IgD-negative memory B cell (primary cell): ENCODE measurements around the gene ACTRT2. TPM values are rescaled to one million over a fixed set of nuclear protein-coding genes. Genes with fewer than 3 reads are reported as not detected.

ENCODE experiments used
- H3K27ac Mint-ChIP-seq, 3 donors: one replicate each; pipeline ENCODE4 v1.8.0; 2020 to 2022; ENCODE audit warnings: mild to moderate bottlenecking in 3 of 3, mixed read lengths in 3 of 3, moderate library complexity in 1 of 3
- H3K27me3 Mint-ChIP-seq: one replicate; pipeline ENCODE4 v1.8.0; 2021; ENCODE audit warnings: mixed read lengths
- H3K36me3 Mint-ChIP-seq: one replicate; pipeline ENCODE4 v1.8.0; 2020; ENCODE audit warnings: mild to moderate bottlenecking, mixed read lengths
- H3K4me1 Mint-ChIP-seq, 3 donors: one replicate each; pipeline ENCODE4 v1.8.0; 2020 to 2022; ENCODE audit warnings: mixed read lengths in 3 of 3, mild to moderate bottlenecking in 1 of 3
- H3K4me3 Mint-ChIP-seq, 4 donors: one replicate each; pipeline ENCODE4 v1.8.0; 2020 to 2022; ENCODE audit warnings: mild to moderate bottlenecking in 4 of 4, mixed read lengths in 4 of 4, moderate library complexity in 3 of 4
- H3K9me3 Mint-ChIP-seq, 3 donors: one replicate each; pipeline ENCODE4 v1.8.0; 2020 to 2021; ENCODE audit warnings: mixed read lengths in 3 of 3, mild to moderate bottlenecking in 1 of 3
- polyA plus RNA-seq: library from polyadenylated mRNA; unstranded; fragments of 300-500 nt; fragmentation: Illumina TruSeq; gene quantifications from one replicate; pipeline ENCODE4 v1.2.3, GENCODE V29; 2021

ACTRT2 gene
- polyA plus RNA-seq, 1 donor from 2014 or later = not detected

DNA sequence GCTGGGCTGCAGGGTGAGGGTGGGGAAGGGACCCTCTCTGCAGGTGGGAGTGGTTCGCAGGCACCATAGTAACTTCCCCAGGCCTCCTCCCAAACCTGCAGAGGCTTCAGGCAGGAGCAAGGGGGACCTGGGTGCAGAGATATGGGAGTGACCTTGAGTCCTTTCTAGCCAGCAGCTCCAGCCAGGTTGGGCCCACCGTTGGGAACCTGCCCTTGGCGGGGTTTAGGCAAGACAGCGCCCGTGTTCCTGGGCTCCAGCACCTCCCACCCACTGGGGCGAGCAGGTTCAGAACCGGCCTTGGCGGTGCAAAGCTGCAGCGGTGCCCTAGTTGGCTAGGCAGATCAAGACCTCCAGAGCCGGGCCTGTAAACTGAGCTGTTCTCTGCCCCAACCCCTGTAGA is 45.6 kb downstream of the ACTRT2 start:
- Mint-ChIP-seq H3K36me3 (no peaks in the 10 kb centered on the region), H3K4me1 (peaks cover 0 to 2% (median 2%) of the 10 kb centered on the region in 3 donors), H3K27me3 (peaks cover 15% of the 10 kb centered on the region), H3K4me3 (no peak overlapping the region), H3K27ac (no peak overlapping the region), H3K9me3 (no peaks in the 10 kb centered on the region)

DNA sequence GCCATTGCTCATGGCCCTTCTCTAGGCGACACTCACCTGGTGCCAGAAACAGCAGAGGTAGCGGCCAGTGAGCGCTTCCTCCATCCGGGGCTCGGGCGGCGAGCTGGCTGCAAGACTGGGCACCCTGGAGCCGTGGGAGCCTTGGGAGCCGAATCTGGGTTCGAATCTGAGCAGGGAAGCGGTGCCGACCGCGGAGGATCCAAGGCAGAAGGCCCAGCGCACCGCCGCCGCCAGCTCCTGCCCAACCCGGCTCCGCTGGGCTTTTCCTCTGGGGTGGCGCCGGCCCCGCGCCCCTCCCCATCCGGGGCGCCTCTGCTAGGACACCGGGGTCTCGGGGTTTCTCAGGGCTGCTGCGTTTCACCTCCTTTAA is 46.0 kb downstream of the ACTRT2 start:
- H3K36me3 Mint-ChIP-seq = no peaks in the 10 kb centered on the region
- peaks cover 0 to 2% (median 2%) of the 10 kb centered on the region in 3 donors for H3K4me1 Mint-ChIP-seq
- no peak overlapping the region for H3K4me3 Mint-ChIP-seq
- H3K27me3 Mint-ChIP-seq = peaks cover 19% of the 10 kb centered on the region
- no peak overlapping the region for H3K27ac Mint-ChIP-seq
- no peaks in the 10 kb centered on the region for H3K9me3 Mint-ChIP-seq

DNA sequence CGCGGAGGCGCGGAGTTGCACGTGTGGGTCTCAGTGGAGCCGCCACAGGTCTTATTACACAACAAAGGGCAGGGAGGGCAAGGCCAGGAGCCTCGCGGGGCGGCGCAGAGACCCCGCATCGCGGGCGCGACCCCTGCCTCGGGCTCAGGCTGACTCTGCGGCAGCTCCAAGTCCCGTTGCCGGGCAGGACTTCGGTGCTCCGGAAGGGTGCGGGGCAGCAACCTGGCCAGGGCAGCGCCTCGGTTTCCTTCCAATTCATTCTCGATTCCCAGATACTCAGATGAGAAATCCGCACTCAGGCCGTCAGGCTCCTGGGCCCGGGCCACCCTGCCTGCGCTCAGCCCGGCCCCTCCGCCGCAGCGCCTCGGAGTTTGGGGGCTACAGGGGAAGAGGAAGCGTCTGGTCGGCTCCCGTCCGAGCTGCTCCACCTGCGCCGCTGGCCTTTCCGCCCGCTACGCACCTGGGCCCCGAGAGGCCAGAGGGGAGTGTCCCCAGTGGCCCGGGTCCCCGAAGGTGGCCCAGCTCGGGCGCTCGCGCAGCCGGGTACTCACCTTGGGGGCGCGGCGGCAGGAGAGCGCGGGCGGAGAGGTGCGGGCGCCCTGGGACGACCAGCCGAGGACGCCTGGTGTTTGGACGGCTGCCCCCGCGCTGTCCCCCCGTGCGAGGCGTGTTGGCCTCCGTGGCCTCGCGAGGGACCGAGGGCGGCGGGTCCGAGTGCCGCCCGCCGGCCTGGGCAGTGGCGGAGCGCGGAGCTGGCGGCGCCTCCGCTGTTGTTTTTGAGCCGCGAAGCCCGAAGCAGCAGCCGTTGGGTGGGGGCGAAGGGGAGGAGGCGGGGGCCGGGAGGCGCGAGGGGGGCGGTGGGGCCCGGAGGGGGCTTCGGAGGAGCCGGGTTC is 46.6 kb downstream of the ACTRT2 start:
- Mint-ChIP-seq H3K27ac (no peak overlapping the region), H3K9me3 (no peaks in the 10 kb centered on the region), H3K36me3 (no peaks in the 10 kb centered on the region), H3K4me1 (peaks cover 0 to 2% (median 2%) of the 10 kb centered on the region in 3 donors), H3K4me3 (peak overlapping the region in 1 of 4 donors; percentile 58), H3K27me3 (peaks cover 21% of the 10 kb centered on the region)

DNA sequence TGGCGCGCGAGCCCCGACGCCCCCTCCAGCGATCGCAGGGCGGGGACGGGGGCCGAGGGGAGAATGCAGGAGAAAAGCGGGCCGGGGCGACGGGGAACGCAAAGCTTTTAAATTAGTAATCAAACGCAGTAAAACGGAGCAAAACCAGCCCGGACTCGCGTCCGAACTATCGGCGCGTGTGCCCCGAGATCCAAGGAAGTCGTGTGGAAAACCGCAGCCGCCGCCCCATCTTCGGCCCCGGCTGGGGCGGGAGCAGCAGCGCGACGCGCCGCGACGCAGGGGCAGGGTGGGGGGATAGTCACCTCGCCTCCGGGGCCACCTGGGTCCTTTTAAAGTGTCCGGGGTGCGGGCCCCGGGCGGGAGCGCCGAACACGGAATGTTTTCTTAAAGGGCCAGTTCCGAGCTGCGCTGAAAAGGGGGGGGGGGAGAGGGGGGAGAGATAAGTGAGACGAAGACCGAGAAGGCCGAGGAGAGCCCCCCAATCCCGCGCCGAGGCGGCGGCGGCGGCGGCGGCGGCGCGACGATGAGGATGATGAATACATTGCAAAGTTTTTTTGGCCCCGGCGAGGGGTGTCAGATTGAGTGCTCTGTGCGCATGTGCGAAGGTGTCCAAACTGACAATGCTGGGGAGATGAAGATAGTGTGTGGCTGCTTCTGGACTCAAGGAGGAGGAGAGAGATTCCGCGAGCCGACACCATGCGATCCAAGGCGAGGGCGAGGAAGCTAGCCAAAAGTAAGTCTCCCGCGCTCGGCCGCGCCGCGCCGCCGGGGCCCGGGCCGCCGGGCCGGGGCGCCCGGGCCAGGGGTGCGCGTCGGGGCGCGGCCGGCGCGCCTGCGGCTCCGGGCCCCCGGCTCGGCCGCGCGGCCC is 47.5 kb downstream of the ACTRT2 start, which contains the start of gene PRDM16:
Gene PRDM16 (plus strand): TSS at position 640 of the 868 bp plus-strand sequence. CDS start 57 bp downstream, at position 697.
- Mint-ChIP-seq H3K4me3 (peak within 1 kb of the TSS in 3 of 4 donors; percentile 60 to 89 (median 83)), H3K27ac (no peak within 1 kb of the TSS), H3K4me1 (peaks cover 0 to 2% (median 2%) of the 10 kb centered on the region in 3 donors), H3K9me3 (no peaks in the 10 kb centered on the region), H3K27me3 (peaks cover 21% of the 10 kb centered on the region), H3K36me3 (no peaks in the 10 kb centered on the region)

DNA sequence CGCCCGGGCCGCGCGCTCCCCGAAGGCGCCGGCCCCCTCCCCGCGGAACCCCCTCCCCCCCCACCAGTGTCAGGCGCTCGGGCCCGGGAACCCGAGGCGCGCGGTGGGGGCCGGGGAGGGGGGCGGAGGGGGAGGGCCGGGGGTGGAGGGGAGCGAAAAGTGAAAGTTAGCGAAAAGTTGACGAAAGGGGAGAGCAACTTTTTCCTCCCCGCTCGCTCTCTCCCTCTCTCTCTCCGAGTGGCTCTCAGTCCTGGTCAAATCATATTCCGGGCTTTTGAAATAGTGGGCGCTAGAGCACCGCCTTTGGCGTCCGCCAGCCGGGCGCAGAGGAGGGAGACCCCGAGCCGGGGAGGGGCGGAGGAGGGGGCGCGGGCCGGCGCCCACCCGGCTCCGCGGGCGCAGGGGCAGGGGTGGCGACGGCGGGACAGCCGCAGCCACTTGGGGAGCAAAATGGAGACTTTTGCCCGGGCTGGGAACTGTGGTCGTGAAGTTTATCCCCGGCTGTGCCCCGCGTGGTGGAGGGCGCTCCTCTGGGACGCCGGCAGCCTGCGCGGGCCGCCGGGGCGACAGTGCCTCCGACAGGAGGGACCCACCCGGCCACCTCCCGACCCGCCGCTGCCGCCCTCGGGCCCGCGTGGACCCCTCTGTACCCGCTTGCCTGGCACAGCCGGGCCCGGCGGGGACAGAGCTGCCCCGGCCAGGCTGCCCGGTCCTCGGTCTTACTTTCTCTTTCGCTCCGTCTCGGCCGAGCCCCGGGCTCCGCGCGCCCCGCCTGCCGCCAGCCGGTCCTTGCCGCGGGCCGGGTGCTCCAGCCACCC is 48.4 kb downstream of the ACTRT2 start:
- H3K36me3 Mint-ChIP-seq = no peaks in the 10 kb centered on the region
- H3K4me3 Mint-ChIP-seq = peak overlapping the region in 1 of 4 donors; percentile 46
- H3K4me1 Mint-ChIP-seq = peaks cover 0 to 2% (median 2%) of the 10 kb centered on the region in 3 donors
- H3K9me3 Mint-ChIP-seq = no peaks in the 10 kb centered on the region
- no peak overlapping the region for H3K27ac Mint-ChIP-seq
- H3K27me3 Mint-ChIP-seq = peaks cover 23% of the 10 kb centered on the region

DNA sequence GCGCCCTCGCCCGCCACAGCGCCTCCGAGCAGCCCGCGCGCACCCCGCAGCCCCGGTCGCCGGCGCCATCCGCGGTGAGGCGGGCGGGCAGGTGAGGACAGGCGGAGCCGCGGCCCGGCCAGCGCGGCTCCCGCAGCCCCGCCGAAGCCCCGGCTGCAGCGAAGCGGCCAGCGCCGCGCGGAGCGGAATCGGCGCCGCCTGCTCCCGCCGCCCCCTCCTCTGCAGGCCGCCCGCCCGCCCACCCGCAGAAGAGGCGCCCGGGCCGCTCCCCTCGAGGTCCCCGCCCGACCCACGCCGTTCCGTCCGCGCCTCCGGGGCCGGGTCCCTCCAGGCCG is 49.0 kb downstream of the ACTRT2 start:
- Mint-ChIP-seq H3K4me1 (peaks cover 0 to 2% (median 2%) of the 10 kb centered on the region in 3 donors), H3K27ac (no peak overlapping the region), H3K4me3 (no peak overlapping the region), H3K27me3 (peaks cover 25% of the 10 kb centered on the region), H3K9me3 (no peaks in the 10 kb centered on the region), H3K36me3 (no peaks in the 10 kb centered on the region)

DNA sequence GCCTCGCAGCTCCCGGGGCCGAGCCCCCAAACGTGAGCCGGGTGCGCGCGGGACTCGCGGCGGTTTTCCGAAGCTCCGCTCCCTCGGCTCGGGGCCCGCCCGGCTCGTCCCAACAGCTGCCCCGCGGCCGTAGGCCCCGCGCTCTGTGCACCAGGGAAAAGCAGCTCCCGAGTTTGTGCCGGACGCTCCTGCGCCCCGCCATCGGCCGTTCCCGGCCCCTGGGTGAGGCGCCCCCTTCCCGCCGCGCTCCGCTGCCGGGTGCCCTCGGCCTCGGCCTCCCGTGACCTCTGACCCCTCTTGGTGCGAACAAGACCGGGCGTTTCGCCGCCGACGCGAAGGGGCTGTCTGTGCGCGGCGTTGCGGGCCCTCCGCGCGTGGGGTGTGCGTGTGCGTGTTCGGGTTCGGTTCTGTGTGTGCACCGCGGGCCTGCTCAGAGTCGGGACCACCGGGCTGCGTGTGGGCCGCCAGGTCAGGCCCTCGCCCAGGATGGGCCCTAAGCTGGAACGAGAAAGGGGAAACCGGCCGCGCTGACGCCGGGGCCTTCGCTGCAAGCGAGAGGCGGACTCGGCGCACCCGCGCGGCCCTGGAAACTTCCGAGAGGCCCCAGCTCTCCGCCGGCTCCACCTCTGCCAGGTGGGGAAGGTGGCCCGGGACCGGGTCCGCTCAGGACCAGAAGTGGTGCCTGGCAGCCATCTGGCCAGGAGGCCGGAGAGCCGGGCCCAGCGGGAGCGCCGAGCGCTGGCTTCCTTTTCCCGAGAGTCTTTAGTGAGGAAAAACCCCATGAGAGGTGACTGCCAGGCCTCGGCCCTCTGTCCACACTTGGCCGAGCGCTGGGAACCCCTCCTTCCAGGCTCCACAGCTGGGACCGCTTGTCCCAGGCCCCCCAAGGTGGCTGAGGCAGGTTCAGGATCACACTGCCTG is 49.6 kb downstream of the ACTRT2 start:
- Mint-ChIP-seq H3K36me3 (no peaks in the 10 kb centered on the region), H3K27me3 (peaks cover 23% of the 10 kb centered on the region), H3K27ac (no peak overlapping the region), H3K4me1 (peaks cover 0 to 2% (median 2%) of the 10 kb centered on the region in 3 donors), H3K9me3 (no peaks in the 10 kb centered on the region), H3K4me3 (no peak overlapping the region)

DNA sequence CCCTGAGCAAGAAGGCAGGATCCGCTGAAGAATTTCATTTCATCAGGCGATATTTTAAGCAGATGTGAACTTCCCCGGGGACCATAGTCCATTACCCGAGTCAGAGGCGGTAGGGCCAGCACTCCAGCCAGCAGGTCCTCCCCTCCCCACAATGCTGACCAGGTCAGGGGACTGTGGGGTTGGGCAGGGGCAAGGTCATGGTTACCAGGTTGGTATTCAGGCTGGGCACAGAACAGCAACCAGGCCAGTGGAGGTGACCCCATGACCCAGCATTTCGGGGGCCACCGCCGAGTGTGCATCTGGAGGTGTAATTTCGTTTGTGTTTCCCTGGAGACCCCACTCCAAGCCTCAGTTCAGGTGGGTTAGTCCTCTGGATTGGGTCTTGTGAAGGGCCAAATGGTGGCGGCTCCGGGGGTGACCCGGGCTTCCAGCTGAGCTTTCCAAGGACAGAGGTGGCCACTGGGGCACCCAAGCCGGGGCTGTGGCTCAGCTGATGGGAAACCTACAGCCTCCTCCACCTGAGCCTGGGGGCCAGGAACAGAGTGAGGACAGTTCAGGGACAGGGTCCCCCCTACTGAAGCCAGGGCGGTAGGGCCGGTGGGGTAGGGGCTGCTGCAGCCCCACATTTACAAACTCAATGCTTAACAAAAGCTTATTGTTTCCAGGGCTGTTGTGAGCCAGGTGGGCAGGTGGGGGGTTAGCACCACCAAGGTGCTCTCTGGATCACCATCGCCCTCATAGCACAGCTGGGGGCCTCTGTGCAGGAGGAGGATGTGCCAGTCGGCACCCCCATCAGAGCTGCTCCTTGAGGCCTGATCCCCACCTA is 50.5 kb downstream of the ACTRT2 start:
- Mint-ChIP-seq H3K27ac (no peak overlapping the region), H3K9me3 (no peaks in the 10 kb centered on the region), H3K4me3 (no peak overlapping the region), H3K27me3 (peaks cover 22% of the 10 kb centered on the region), H3K36me3 (no peaks in the 10 kb centered on the region), H3K4me1 (peaks cover 0 to 2% (median 2%) of the 10 kb centered on the region in 3 donors)

Other genes starting within 250 kb of the ACTRT2 start
- gene TTC34, start 219.8 kb upstream of the ACTRT2 start, polyA plus RNA-seq = 0.06 TPM
- gene PRDM16, start 47.7 kb downstream of the ACTRT2 start, polyA plus RNA-seq = not detected